ENCODE data around the gene RRAS. TPM values are rescaled to one million over a fixed set of nuclear protein-coding genes. Genes with fewer than 3 reads are reported as not detected.
A peak's percentile ranks its signal among the peaks of the same experiment; 100 is the strongest.

Gene RRAS
- total and polyA plus RNA-seq, 8 donors, result 5.5 to 42.9 (median 9.5) TPM

- intact Hi-C loops (cut with DNase I), result no loop called here
- no peaks in the 10 kb centered on the region for H3K27me3 ChIP-seq
- peak overlapping the region; percentile 45 to 80 (median 67) for H3K4me3 ChIP-seq
- 1% methylated on average over 52 to 53 of the region's 53 CpGs for WGBS, 2 donors
- TF ChIP-seq CTCF (IDR thresholded peaks at IDR 0.05), result no peak
- peak overlapping the region; percentile 77 to 91 (median 79) for H3K27ac ChIP-seq
- peaks cover 0 to 7% (median 5%) of the 10 kb centered on the region in 3 donors for H3K4me1 ChIP-seq
- no peak for FAIRE-seq
- H3K36me3 ChIP-seq, result peaks cover 0 to 10% (median 9%) of the 10 kb centered on the region in 3 donors
- DNase-seq, result peak; percentile 86 to 98 (median 92)
- ATAC-seq, result peak; percentile 70 to 89 (median 83)
- H3K9me3 ChIP-seq, result no peaks in the 10 kb centered on the region
These were observed 24.5 kb upstream of the RRAS start for GRCh38 chr19:49664171-49665035.

- H3K36me3 ChIP-seq, result peaks cover 0 to 16% (median 11%) of the 10 kb centered on the region in 3 donors
- no peak for TF ChIP-seq CTCF (IDR thresholded peaks at IDR 0.05)
- no peak for FAIRE-seq
- ATAC-seq, result no peak
- DNase-seq, result peak in 1 of 6 donors; percentile 53
- no peak overlapping the region for H3K4me3 ChIP-seq
- no peak overlapping the region for H3K27ac ChIP-seq
- H3K9me3 ChIP-seq, result no peaks in the 10 kb centered on the region
- H3K27me3 ChIP-seq, result no peaks in the 10 kb centered on the region
- WGBS, 2 donors, result 86 to 87% methylated on average over 12 of the region's 12 CpGs
- intact Hi-C loops (cut with DNase I), result no loop called here
- H3K4me1 ChIP-seq, result peaks cover 0 to 7% (median 5%) of the 10 kb centered on the region in 3 donors
These were observed 23.3 kb upstream of the RRAS start for GRCh38 chr19:49663224-49663623.

GRCh38 chr19:49662011-49662410 is 22.1 kb upstream of the RRAS start:
- DNase-seq, result peak in 2 of 6 donors; percentile 48 to 73
- H3K36me3 ChIP-seq, result peaks cover 0 to 28% (median 11%) of the 10 kb centered on the region in 3 donors
- no peak for ATAC-seq
- TF ChIP-seq CTCF (IDR thresholded peaks at IDR 0.05), result no peak
- FAIRE-seq, result no peak
- intact Hi-C loops (cut with DNase I), result no loop called here
- 91% methylated on average over 16 of the region's 16 CpGs for WGBS, 2 donors
- H3K9me3 ChIP-seq, result no peaks in the 10 kb centered on the region
- no peaks in the 10 kb centered on the region for H3K27me3 ChIP-seq
- no peak overlapping the region for H3K4me3 ChIP-seq
- H3K4me1 ChIP-seq, result peaks cover 0 to 7% (median 5%) of the 10 kb centered on the region in 3 donors
- H3K27ac ChIP-seq, result no peak overlapping the region

GRCh38 chr19:49660338-49660961 is 20.5 kb upstream of the RRAS start:
- no peak overlapping the region for H3K4me3 ChIP-seq
- no peaks in the 10 kb centered on the region for H3K27me3 ChIP-seq
- TF ChIP-seq CTCF (IDR thresholded peaks at IDR 0.05), result no peak
- FAIRE-seq (no peak), DNase-seq (peak in 1 of 6 donors; percentile 51), ATAC-seq (no peak)
- H3K36me3 ChIP-seq, result peaks cover 0 to 32% (median 11%) of the 10 kb centered on the region in 3 donors
- no peaks in the 10 kb centered on the region for H3K9me3 ChIP-seq
- intact Hi-C loops (cut with DNase I), result no loop called here
- 86 to 90% methylated on average over 15 of the region's 15 CpGs for WGBS, 2 donors
- peaks cover 0 to 7% (median 0%) of the 10 kb centered on the region in 3 donors for H3K4me1 ChIP-seq
- H3K27ac ChIP-seq, result no peak overlapping the region
